IMR-90 (cell line): Measurements from ENCODE around the gene IGF2R. TPM values are rescaled to one million over a fixed set of nuclear protein-coding genes. Genes with fewer than 3 reads are reported as not detected.

Source experiments
- ATAC-seq: fragments of 200-7000 bp; cut with Tn5 transposase; 2 replicates; pipeline ENCODE4 v1.9.1; 2020; ENCODE audit warnings: low read depth, mild to moderate bottlenecking, moderate library complexity
- BruUV-seq: library from RNA; stranded (reverse); fragments of 400-500 nt; replicated peaks from 2 replicates; lab custom pipeline; 2021; lab: Mats Ljungman, UMichigan
- CTCF ChIA-PET: fragments of 300-600 bp; formaldehyde crosslinking; extraction: SDS; loops from one replicate; lab custom pipeline; 2021; ENCODE audit warnings: antibody characterized with exemption; lab: Yijun Ruan, JAX
- POLR2A ChIA-PET: fragments of 300-600 bp; sonication (Branson Sonifier 250); formaldehyde crosslinking; loops from one replicate; lab custom pipeline; 2022; ENCODE audit warnings: antibody characterized with exemption; ENCODE audit not compliant: unreplicated experiment; lab: Charles Lee
- DNase-seq: peaks from one replicate; pipeline ENCODE4 v3.0.0; 2013
- H2AFZ ChIP-seq: replicated peaks from 2 replicates; pipeline ENCODE3; 2013; ENCODE audit warnings: low read length, mild to moderate bottlenecking; ENCODE audit not compliant: poor library complexity
- H2AK5ac ChIP-seq: 2 replicates; pipeline ENCODE4 v1.6.1; 2013; ENCODE audit warnings: low read depth, low read length, inconsistent platforms
- H2AK9ac ChIP-seq: replicated peaks from 2 replicates; pipeline ENCODE3; 2013; ENCODE audit warnings: mild to moderate bottlenecking, low read depth, low read length, moderate library complexity; ENCODE audit not compliant: poor library complexity
- H2BK120ac ChIP-seq: 2 replicates; pipeline ENCODE4 v1.6.1; 2013; ENCODE audit warnings: low read depth, low read length, inconsistent platforms
- H2BK15ac ChIP-seq: 3 replicates; pipeline ENCODE4 v1.6.1; 2013; ENCODE audit warnings: low read depth, low read length, inconsistent platforms
- H2BK20ac ChIP-seq: 2 replicates; pipeline ENCODE4 v1.6.1; 2013; ENCODE audit warnings: low read depth, mild to moderate bottlenecking, inconsistent platforms, low read length, moderate library complexity
- H2BK5ac ChIP-seq: 2 replicates; pipeline ENCODE4 v1.6.1; 2013; ENCODE audit warnings: mild to moderate bottlenecking, low read depth, low read length, inconsistent platforms; ENCODE audit not compliant: poor library complexity, severe bottlenecking
- H3K14ac ChIP-seq: replicated peaks from 2 replicates; pipeline ENCODE4 v1.6.1; 2013; ENCODE audit warnings: low read depth, low read length, inconsistent platforms
- H3K18ac ChIP-seq: 2 replicates; pipeline ENCODE4 v1.6.1; 2013; ENCODE audit warnings: low read depth, low read length, control low read depth
- H3K23ac ChIP-seq: 2 replicates; pipeline ENCODE4 v1.6.1; 2013; ENCODE audit warnings: low read depth, low read length, inconsistent platforms
- H3K27ac ChIP-seq: 2 replicates; pipeline ENCODE4 v1.5.1; 2013; ENCODE audit warnings: mild to moderate bottlenecking, control low read depth, low read length; ENCODE audit not compliant: insufficient read depth
- H3K27me3 ChIP-seq: 2 replicates; pipeline ENCODE4 v1.6.1; 2013; ENCODE audit warnings: low read length; ENCODE audit not compliant: control insufficient read depth, insufficient read depth
- H3K36me3 ChIP-seq: 2 replicates; pipeline ENCODE4 v1.6.1; 2013; ENCODE audit warnings: low read length, mixed read lengths; ENCODE audit not compliant: control insufficient read depth, insufficient read depth
- H3K4ac ChIP-seq: 2 replicates; pipeline ENCODE4 v1.6.1; 2013; ENCODE audit warnings: low read depth, low read length, inconsistent platforms
- H3K4me1 ChIP-seq: 2 replicates; pipeline ENCODE4 v1.6.1; 2013; ENCODE audit warnings: low read length, mixed read lengths; ENCODE audit not compliant: control insufficient read depth, insufficient read depth
- H3K4me2 ChIP-seq: 2 replicates; pipeline ENCODE4 v1.6.1; 2013; ENCODE audit warnings: low read depth, mild to moderate bottlenecking, control low read depth, low read length, moderate library complexity
- H3K4me3 ChIP-seq: 2 replicates; pipeline ENCODE4 v1.5.1; 2013; ENCODE audit warnings: low read depth, mild to moderate bottlenecking, control low read depth, low read length, moderate library complexity; ENCODE audit not compliant: insufficient read depth
- H3K56ac ChIP-seq: 2 replicates; pipeline ENCODE4 v1.6.1; 2013; ENCODE audit warnings: low read length, inconsistent platforms; ENCODE audit not compliant: insufficient read depth; ENCODE audit errors: extremely low read depth
- H3K79me1 ChIP-seq, 2 experiments: 2 replicates each; pipeline ENCODE4 v1.6.1; 2013; ENCODE audit warnings: low read length in 2 of 2, inconsistent platforms in 1 of 2, low read depth in 1 of 2
- H3K9ac ChIP-seq: 2 replicates; pipeline ENCODE4 v1.6.1; 2013; ENCODE audit warnings: low read depth, low read length, control low read depth
- H3K9me1 ChIP-seq: 2 replicates; pipeline ENCODE4 v1.6.1; 2013; ENCODE audit warnings: low read length, inconsistent platforms; ENCODE audit not compliant: insufficient read depth
- H3K9me3 ChIP-seq: 2 replicates; pipeline ENCODE4 v1.6.1; 2013; ENCODE audit warnings: low read length; ENCODE audit not compliant: control insufficient read depth, insufficient read depth
- H4K20me1 ChIP-seq: 2 replicates; pipeline ENCODE4 v1.6.1; 2013; ENCODE audit warnings: low read length, inconsistent platforms; ENCODE audit not compliant: insufficient read depth
- H4K5ac ChIP-seq: 2 replicates; pipeline ENCODE4 v1.6.1; 2013; ENCODE audit warnings: mild to moderate bottlenecking, low read depth, low read length, control low read depth
- H4K8ac ChIP-seq, 2 experiments: 2 replicates each; pipeline ENCODE4 v1.6.1; 2013; ENCODE audit warnings: low read depth in 2 of 2, low read length in 2 of 2, control low read depth in 1 of 2, inconsistent platforms in 1 of 2
- H4K91ac ChIP-seq: 2 replicates; pipeline ENCODE4 v1.6.1; 2013; ENCODE audit warnings: low read depth, low read length, inconsistent platforms; ENCODE audit not compliant: insufficient read depth
- CEBPB ChIP-seq: IDR thresholded peaks from 2 replicates; pipeline ENCODE4 v1.6.1; 2012; ENCODE audit warnings: low read depth, low read length, improper control_type of control experiment
- ELK1 ChIP-seq: fragments of 150-350 bp; IDR thresholded peaks from 2 replicates; pipeline ENCODE4 v1.6.1; 2016; ENCODE audit warnings: low read depth, mild to moderate bottlenecking, low read length, moderate library complexity, borderline replicate concordance
- FOS ChIP-seq: fragments of 150-350 bp; IDR thresholded peaks from 2 replicates; pipeline ENCODE4 v1.6.1; 2016; ENCODE audit warnings: low read depth, low read length
- MXI1 ChIP-seq: IDR thresholded peaks from 2 replicates; pipeline ENCODE4 v1.6.1; 2012; ENCODE audit warnings: low read depth, mild to moderate bottlenecking, low read length, moderate library complexity, borderline replicate concordance
- RAD21 ChIP-seq: IDR thresholded peaks from 2 replicates; pipeline ENCODE4 v1.6.1; 2012; ENCODE audit warnings: low read length, improper control_type of control experiment
- WGBS, 2 experiments: methylation state at CpG; one replicate each; pipeline versions ENCODE4 v1.1.5 to v1.1.7; 2013; ENCODE audit warnings: missing lambda C conversion rate in 2 of 2; ENCODE audit not compliant: insufficient read length in 1 of 2; ENCODE audit errors: extremely low coverage in 2 of 2; 5-methylcytosine and 5-hydroxymethylcytosine counted together
- dilution Hi-C: fragments of 300-500 bp; cut with HindIII; formaldehyde crosslinking; loops from one replicate; pipeline ENCODE4 v1.14.3; 2018; ENCODE audit warnings: low sequenced_read_pairs; ENCODE audit not compliant: unreplicated experiment
- in situ Hi-C: fragments of 300-500 bp; cut with MboI; formaldehyde crosslinking; loops from 3 replicates; pipeline ENCODE4 v1.14.3; 2019; ENCODE audit warnings: low sequenced_read_pairs, inconsistent platforms, mixed read lengths
- intact Hi-C: fragments of 100-400 bp; cut with micrococcal nuclease; formaldehyde crosslinking; loops from 2 replicates; pipeline ENCODE4 v1.10.0; 2022
- polyA plus RNA-seq, 3 experiments: library from polyadenylated mRNA; depleted of rRNA; stranded (reverse); fragments of >200 nt; gene quantifications; 2 replicates each; pipeline ENCODE4 v1.2.3, GENCODE V29; 2012; ENCODE audit warnings: low replicate concordance in 1 of 3
- total RNA-seq: library from RNA; depleted of rRNA; stranded (reverse); fragments of >200 nt; gene quantifications from 2 replicates; pipeline ENCODE4 v1.2.3, GENCODE V29; 2012

The IGF2R gene
- total and polyA plus RNA-seq, 2 of the 4 experiments (the other 2 are of a cell fraction): 33.2 to 41.4 TPM

GRCh38 chr6:160038479-160038878 is 69.6 kb downstream of the IGF2R start:
- Histone ChIP-seq H3K4me1 (peaks cover 7% of the 10 kb centered on the region), H3K4ac (no peak overlapping the region), H3K27me3 (no peaks in the 10 kb centered on the region), H3K4me3 (no peak overlapping the region), H2AK9ac (no peak overlapping the region), H2BK15ac (no peak overlapping the region), H4K20me1 (0 out of 2 replicates have a peak, but pooled peaks cover 6% of the 10 kb centered on the region), H2BK20ac (no peak overlapping the region), H3K56ac (no peak overlapping the region), H3K36me3 (peaks cover 54% of the 10 kb centered on the region), H2AK5ac (no peak overlapping the region), H3K79me1 (peaks cover 0 to 45% of the 10 kb centered on the region in 2 experiments; a peak in 3 of 4 replicates), H3K18ac (no peak overlapping the region), H3K27ac (no peak overlapping the region), H3K9me3 (no peaks in the 10 kb centered on the region), H3K4me2 (no peak overlapping the region), H4K5ac (no peak overlapping the region), H3K14ac (no peak overlapping the region), H3K23ac (no peak overlapping the region), H3K9me1 (peaks cover 32% of the 10 kb centered on the region), H4K8ac (no peak overlapping the region), H2BK5ac (no peak overlapping the region), H3K9ac (no peak overlapping the region), H2BK120ac (no peak overlapping the region), H4K91ac (no peak overlapping the region), H2AFZ (no peak overlapping the region)
- intact Hi-C loops (no loop called here), in situ Hi-C loops (no loop called here), dilution Hi-C loops (no loop called here)
- TF ChIP-seq MXI1 (no peak), CEBPB (no peak), RAD21 (no peak), FOS (no peak), ELK1 (no peak)
- CTCF ChIA-PET: no interaction called here
- no TSS peak for BruUV-seq
- POLR2A ChIA-PET: no interaction called here
- WGBS, 2 experiments: 100% methylated on average over 1 of the region's 8 CpGs; no CpG with 5 or more reads in 1 of the 2 experiments
- ATAC-seq (no peak), DNase-seq (no peak)
